IMR-90 (cell line): Measurements from ENCODE around the gene EXOC6B.

Experiments used
- BHLHE40 ChIP-seq: fragments of 150-350 bp; IDR thresholded peaks from 2 replicates; pipeline ENCODE4 v1.6.1; 2016; ENCODE audit warnings: mild to moderate bottlenecking, low read depth, low read length
- CEBPB ChIP-seq: IDR thresholded peaks from 2 replicates; pipeline ENCODE4 v1.6.1; 2012; ENCODE audit warnings: low read depth, low read length, improper control_type of control experiment
- CTCF ChIP-seq: conservative IDR thresholded peaks from 2 replicates; pipeline ENCODE4 v1.5.1; 2012; ENCODE audit warnings: mild to moderate bottlenecking, low read depth, low read length, improper control_type of control experiment
- FOS ChIP-seq: fragments of 150-350 bp; IDR thresholded peaks from 2 replicates; pipeline ENCODE4 v1.6.1; 2016; ENCODE audit warnings: low read depth, low read length
- MAFK ChIP-seq: IDR thresholded peaks from 2 replicates; pipeline ENCODE4 v1.6.1; 2012; ENCODE audit warnings: low read depth, low read length, improper control_type of control experiment
- MXI1 ChIP-seq: IDR thresholded peaks from 2 replicates; pipeline ENCODE4 v1.6.1; 2012; ENCODE audit warnings: low read depth, mild to moderate bottlenecking, low read length, moderate library complexity, borderline replicate concordance
- POLR2A ChIP-seq: IDR thresholded peaks from 2 replicates; pipeline ENCODE4 v1.6.1; 2012; ENCODE audit warnings: mild to moderate bottlenecking, low read depth, low read length
- RAD21 ChIP-seq: IDR thresholded peaks from 2 replicates; pipeline ENCODE4 v1.6.1; 2012; ENCODE audit warnings: low read length, improper control_type of control experiment
- RFX5 ChIP-seq: IDR thresholded peaks from 2 replicates; pipeline ENCODE4 v1.8.0; 2012; ENCODE audit warnings: low read depth, mild to moderate bottlenecking, low read length, moderate library complexity

GRCh38 chr2:72863046-72863445 lies 37.2 kb upstream of the EXOC6B start:
- TF ChIP-seq CTCF (no peak), POLR2A (no peak), MAFK (no peak), MXI1 (no peak), BHLHE40 (no peak), CEBPB (no peak), RFX5 (no peak), RAD21 (no peak), FOS (no peak)
